ENCODE measurements around the gene TCL1B.

- TF ChIP-seq ZNF70 (CRISPR knock-in tag; IDR thresholded peaks at IDR 0.05) (no peak), PATZ1 (CRISPR knock-in tag; IDR thresholded peaks at IDR 0.05; ENCODE audit: borderline replicate concordance) (no peak), RARB (CRISPR knock-in tag; IDR thresholded peaks at IDR 0.05) (no peak), CREB5 (CRISPR knock-in tag; IDR thresholded peaks at IDR 0.05; ENCODE audit: low read depth) (no peak), TOX (CRISPR knock-in tag; IDR thresholded peaks at IDR 0.05; ENCODE audit: borderline replicate concordance) (no peak)
Measured at GRCh38 chr14:95667249-95667693, 19.0 kb upstream of the TCL1B start.

Measured in SK-N-SH treated with all-trans-retinoic acid at 6 μM for 48 hours (cell line).